Heart right ventricle (tissue), 16 donors: Measurements from ENCODE around the gene SLC6A5. TPM values are rescaled to one million over a fixed set of nuclear protein-coding genes. Genes with fewer than 3 reads are reported as not detected.

Experiments used
- ATAC-seq, 8 donors: fragments of 200-7000 bp; cut with Tn5 transposase; one replicate each; pipeline ENCODE4 v1.9.1; 2020; ENCODE audit warnings: mild to moderate bottlenecking in 8 of 8, moderate library complexity in 8 of 8, moderate number of reproducible peaks in 1 of 8
- DNase-seq, 2 donors: peaks; one replicate each; pipeline ENCODE4 v3.0.0-alpha.2; 2020
- H3K27ac ChIP-seq, 10 donors: fragments of 200-600 bp; sonication (generic) in 2 of 10; one replicate each; pipeline versions ENCODE4 v1.5.0 to v1.8.0; 2020 to 2022; ENCODE audit warnings: mild to moderate bottlenecking in 3 of 10
- H3K27me3 ChIP-seq, 7 donors: fragments of 200-600 bp; one replicate each; pipeline ENCODE4 v1.8.0; 2021 to 2022; ENCODE audit warnings: mild to moderate bottlenecking in 2 of 7
- H3K36me3 ChIP-seq, 9 donors: fragments of 200-600 bp; sonication (generic) in 1 of 9; one replicate each; pipeline versions ENCODE4 v1.5.0 to v1.8.0; 2020 to 2022; ENCODE audit warnings: mild to moderate bottlenecking in 2 of 9
- H3K4me1 ChIP-seq, 9 donors: fragments of 200-600 bp; sonication (generic) in 1 of 9; one replicate each; pipeline versions ENCODE4 v1.5.0 to v1.8.0; 2020 to 2022; ENCODE audit warnings: mild to moderate bottlenecking in 4 of 9
- H3K4me3 ChIP-seq, 10 donors: fragments of 200-600 bp; sonication (generic) in 2 of 10; one replicate each; pipeline versions ENCODE4 v1.5.0 to v1.8.0; 2020 to 2022; ENCODE audit warnings: mild to moderate bottlenecking in 7 of 10, moderate library complexity in 2 of 10
- H3K9me3 ChIP-seq, 11 donors: fragments of 200-600 bp in 10 of 11; sonication (generic) in 2 of 11; one replicate each; pipeline versions ENCODE4 v1.5.0 to v1.8.0; 2013 to 2022; ENCODE audit warnings: mild to moderate bottlenecking in 2 of 11, control low read depth in 1 of 11, moderate library complexity in 1 of 11
- WGBS, 2 donors: extraction: QIAGEN DNeasy Blood & Tissue Kit; methylation state at CpG; one replicate each; pipeline ENCODE4 v1.1.7; 2013; ENCODE audit warnings: inconsistent platforms in 1 of 2; 5-methylcytosine and 5-hydroxymethylcytosine counted together
- intact Hi-C, 10 donors: fragments of 100-400 bp; cut with DNase I; formaldehyde crosslinking; loops; one replicate each; pipeline versions ENCODE4 v1.11.1 to v1.14.2; 2022
- polyA plus RNA-seq, 2 donors: library from polyadenylated mRNA; stranded (reverse); fragments of 200-250 nt; gene quantifications; one replicate each; pipeline ENCODE4 v1.2.3, GENCODE V29; 2013
- total RNA-seq, 10 donors: library from RNA; stranded (reverse); fragmentation: NEBNext Ultra II Directional in 3 of 10; extraction: Animal tissue kit (Norgen Biotek cat#: 25700) in 3 of 10; gene quantifications; one replicate each; pipeline versions ENCODE4 v1.2.1 to v1.2.4, GENCODE V29; 2021 to 2023
- TF ChIP-seq, protein P1 (sequence below), 9 donors: fragments of 200-600 bp; sonication (generic) in 2 of 9; IDR thresholded peaks; one replicate each; pipeline versions ENCODE4 v1.5.0 to v1.8.0; 2021 to 2022; ENCODE audit warnings: antibody characterized with exemption in 9 of 9, mild to moderate bottlenecking in 5 of 9, moderate library complexity in 1 of 9
- donor health status: Arrhythmogenic right ventricular cardiomyopathy.
- donor health status: ischemic (EF 13 %, LVEDD 7.1; RV severe dilation, severe dysfunction).
- donor health status: healthy with polysubstance abuse.
- donor health status: DM: no; HTN: yes; CAD: no.
- donor health status: DM: no; HTN: no; CAD: no.
- donor health status: ischemic (EF 25% LVEDD 6.9; RV normal size, moderate dysfunction).
- donor health status: ischemic (EF 25% LVEDD 5.7; RV mildly dilated, moderate dysfunction).
- donor health status: healthy.
- donor health status: DM: yes; HTN: yes; CAD: no.
- donor health status: Ischemic cardiomyopathy.
- donor health status: ischemic (EF 35%, LVEDD 5.7; RV mildly dilated, moderate dysfunction).
- donor health status: nonischemic (EF 11% LVEDD 7.7; RV severe dilation, severe dysfunction).
- donor health status: DM: yes; HTN: yes; CAD: no.
- donor health status: PGD.
- donor health status: ischemic (EF 29% LVEDD 5.4; RV normal size, mild dysfunction).
- donor health status: nonischemic (EF 23%, LVEDD 6.1; RV moderate dilation, normal function).

SLC6A5 gene
- total and polyA plus RNA-seq, 12 donors, result not detected

- Histone ChIP-seq H3K27ac (no peak overlapping the region), H3K4me1 (peaks cover 0 to 14% (median 7%) of the 10 kb centered on the region in 9 donors), H3K9me3 (no peaks in the 10 kb centered on the region), H3K4me3 (no peak overlapping the region), H3K36me3 (no peaks in the 10 kb centered on the region), H3K27me3 (peaks cover 27 to 100% (median 98%) of the 10 kb centered on the region in 7 donors)
- ATAC-seq (no peak), DNase-seq (no peak)
- WGBS, 2 donors, result 3 to 4% methylated on average over 11 of the region's 11 CpGs
- TF ChIP-seq, protein P1, sequence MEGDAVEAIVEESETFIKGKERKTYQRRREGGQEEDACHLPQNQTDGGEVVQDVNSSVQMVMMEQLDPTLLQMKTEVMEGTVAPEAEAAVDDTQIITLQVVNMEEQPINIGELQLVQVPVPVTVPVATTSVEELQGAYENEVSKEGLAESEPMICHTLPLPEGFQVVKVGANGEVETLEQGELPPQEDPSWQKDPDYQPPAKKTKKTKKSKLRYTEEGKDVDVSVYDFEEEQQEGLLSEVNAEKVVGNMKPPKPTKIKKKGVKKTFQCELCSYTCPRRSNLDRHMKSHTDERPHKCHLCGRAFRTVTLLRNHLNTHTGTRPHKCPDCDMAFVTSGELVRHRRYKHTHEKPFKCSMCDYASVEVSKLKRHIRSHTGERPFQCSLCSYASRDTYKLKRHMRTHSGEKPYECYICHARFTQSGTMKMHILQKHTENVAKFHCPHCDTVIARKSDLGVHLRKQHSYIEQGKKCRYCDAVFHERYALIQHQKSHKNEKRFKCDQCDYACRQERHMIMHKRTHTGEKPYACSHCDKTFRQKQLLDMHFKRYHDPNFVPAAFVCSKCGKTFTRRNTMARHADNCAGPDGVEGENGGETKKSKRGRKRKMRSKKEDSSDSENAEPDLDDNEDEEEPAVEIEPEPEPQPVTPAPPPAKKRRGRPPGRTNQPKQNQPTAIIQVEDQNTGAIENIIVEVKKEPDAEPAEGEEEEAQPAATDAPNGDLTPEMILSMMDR (IDR thresholded peaks at IDR 0.05), result no peak
- intact Hi-C loops, result no loop called here
Observed at GRCh38 chr11:20598492-20598891, 916 bp upstream of the SLC6A5 start.

DNA sequence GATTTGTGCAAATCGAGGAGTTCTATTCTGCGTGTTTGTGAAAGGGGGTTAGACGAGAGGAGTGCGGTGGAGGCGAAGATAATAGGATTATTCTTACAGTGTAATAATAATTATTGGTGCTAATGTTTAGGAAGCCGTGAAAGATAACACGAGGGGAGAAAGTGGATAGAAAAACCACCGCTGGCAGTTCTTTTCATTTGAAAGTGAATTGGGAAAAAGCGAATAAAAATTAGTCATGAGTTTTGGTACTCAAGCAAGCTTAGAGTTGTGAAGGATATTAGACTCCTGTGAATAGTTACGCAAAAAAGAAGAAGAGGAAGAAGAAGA is 575 bp downstream of the SLC6A5 start:
- 13 to 16% methylated on average over 10 of the region's 10 CpGs for WGBS, 2 donors
- intact Hi-C loops, result loop anchor here in 1 of 10 donors (10.0 kb wide), 1 partner anchor 195 kb away; no protein-coding TSS in a partner anchor
- TF ChIP-seq, protein P1 (IDR thresholded peaks at IDR 0.05), result no peak
- H3K36me3 ChIP-seq, result no peaks in the 10 kb centered on the region
- ATAC-seq (no peak), DNase-seq (no peak)
- H3K27ac ChIP-seq, result no peak overlapping the region
- H3K4me1 ChIP-seq, result peaks cover 0 to 14% (median 7%) of the 10 kb centered on the region in 9 donors
- no peaks in the 10 kb centered on the region for H3K9me3 ChIP-seq
- H3K4me3 ChIP-seq, result no peak overlapping the region
- peaks cover 29 to 100% (median 100%) of the 10 kb centered on the region in 7 donors for H3K27me3 ChIP-seq

- WGBS, 2 donors, result 10 to 12% methylated on average over 7 of the region's 7 CpGs
- peaks cover 32 to 100% (median 100%) of the 10 kb centered on the region in 7 donors for H3K27me3 ChIP-seq
Observed at GRCh38 chr11:20600551-20600950, 1.1 kb downstream of the SLC6A5 start.

DNA sequence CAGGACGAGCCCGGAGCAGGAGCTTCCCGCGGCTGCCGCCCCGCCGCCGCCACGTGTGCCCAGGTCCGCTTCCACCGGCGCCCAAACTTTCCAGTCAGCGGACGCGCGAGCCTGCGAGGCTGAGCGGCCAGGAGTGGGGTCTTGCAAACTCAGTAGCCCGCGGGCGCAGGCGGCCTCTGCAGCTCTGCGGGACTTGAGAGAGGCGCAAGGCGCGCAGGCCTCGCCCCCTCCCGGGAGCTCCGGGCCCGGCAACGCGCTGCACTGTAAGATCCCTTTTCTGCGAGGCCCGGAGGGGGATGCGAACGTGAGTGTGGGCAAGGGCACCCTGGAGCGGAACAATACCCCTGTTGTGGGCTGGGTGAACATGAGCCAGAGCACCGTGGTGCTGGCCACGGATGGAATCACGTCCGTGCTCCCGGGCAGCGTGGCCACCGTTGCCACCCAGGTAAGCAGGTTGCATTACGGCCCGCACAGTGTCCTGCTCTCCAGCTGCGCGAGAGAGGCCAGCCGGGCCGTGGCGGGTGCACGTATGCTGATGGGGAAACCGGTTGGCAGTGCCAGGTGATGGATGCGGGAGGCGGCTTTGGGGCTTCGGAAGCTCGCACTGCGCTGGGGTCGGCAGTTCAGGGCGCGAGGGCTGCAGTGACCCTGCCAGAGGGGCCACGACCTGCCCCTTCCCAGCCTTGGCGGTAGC is 2.0 kb downstream of the SLC6A5 start:
- Histone ChIP-seq H3K9me3 (no peaks in the 10 kb centered on the region), H3K27me3 (peaks cover 41 to 100% (median 100%) of the 10 kb centered on the region in 7 donors), H3K4me1 (peaks cover 0 to 14% (median 7%) of the 10 kb centered on the region in 9 donors), H3K27ac (no peak overlapping the region), H3K4me3 (no peak overlapping the region), H3K36me3 (no peaks in the 10 kb centered on the region)
- TF ChIP-seq, protein P1 (IDR thresholded peaks at IDR 0.05), result no peak
- no peak for DNase-seq
- intact Hi-C loops, result loop anchor here in 1 of 10 donors (10.0 kb wide), 1 partner anchor 197 kb away; no protein-coding TSS in a partner anchor
- ATAC-seq, result no peak
- WGBS, 2 donors, result 1 to 3% methylated on average over 63 of the region's 63 CpGs

More at GRCh38 chr11:20600551-20600950, 1.1 kb downstream of the SLC6A5 start:
- Histone ChIP-seq H3K4me1 (peaks cover 0 to 14% (median 7%) of the 10 kb centered on the region in 9 donors), H3K4me3 (no peak overlapping the region), H3K36me3 (no peaks in the 10 kb centered on the region), H3K9me3 (no peaks in the 10 kb centered on the region), H3K27ac (no peak overlapping the region)
- ATAC-seq (no peak), DNase-seq (no peak)
- intact Hi-C loops, result loop anchor here in 1 of 10 donors (10.0 kb wide), 1 partner anchor 196 kb away; no protein-coding TSS in a partner anchor
- TF ChIP-seq, protein P1 (IDR thresholded peaks at IDR 0.05), result no peak
